NCI-H2171 treated with DMSO at 0.1 percent for 48 hours (cell line): ENCODE data around the gene CCDC154.

ENCODE experiments used
- DNase-seq: peaks from one replicate; lab custom pipeline; 2025; lab: John Stamatoyannopoulos, UW

CCDC154 gene

DNA sequence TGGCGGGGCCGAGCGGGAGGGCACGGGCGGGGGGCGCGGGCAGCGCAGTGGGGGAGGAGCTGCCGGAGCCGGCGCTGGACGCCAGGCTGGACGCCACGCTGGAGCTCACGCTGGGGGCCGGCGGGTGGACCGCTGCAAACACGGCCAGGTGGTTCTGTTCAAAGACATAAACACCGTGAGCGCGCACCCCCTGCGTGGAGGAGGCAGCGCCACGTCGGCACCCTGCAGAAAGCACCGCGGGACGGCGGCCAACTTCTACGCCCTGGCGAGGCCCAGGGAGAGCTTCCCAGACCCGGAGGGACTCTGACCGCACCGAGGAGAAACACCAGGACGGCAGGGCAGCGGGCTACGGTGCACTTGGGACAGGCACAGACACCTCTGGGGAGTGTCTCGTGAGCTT lies 59.1 kb downstream of the CCDC154 start:
- no peak for DNase-seq
